GM12872 (cell line): Measurements from ENCODE around the gene FARS2.

ENCODE experiments used
- CTCF ChIP-seq: IDR thresholded peaks from 3 replicates; pipeline ENCODE4 v1.5.1; 2011; ENCODE audit warnings: low read depth, mild to moderate bottlenecking, low read length, moderate library complexity; ENCODE audit not compliant: insufficient read depth

The FARS2 gene

GRCh38 chr6:5595184-5595583 lies 333.9 kb downstream of the FARS2 start:
- no peak for TF ChIP-seq CTCF

GRCh38 chr6:5597413-5597812 lies 336.1 kb downstream of the FARS2 start:
- TF ChIP-seq CTCF = no peak

- no peak for TF ChIP-seq CTCF
Measured at GRCh38 chr6:5598123-5598522, 336.8 kb downstream of the FARS2 start.

DNA sequence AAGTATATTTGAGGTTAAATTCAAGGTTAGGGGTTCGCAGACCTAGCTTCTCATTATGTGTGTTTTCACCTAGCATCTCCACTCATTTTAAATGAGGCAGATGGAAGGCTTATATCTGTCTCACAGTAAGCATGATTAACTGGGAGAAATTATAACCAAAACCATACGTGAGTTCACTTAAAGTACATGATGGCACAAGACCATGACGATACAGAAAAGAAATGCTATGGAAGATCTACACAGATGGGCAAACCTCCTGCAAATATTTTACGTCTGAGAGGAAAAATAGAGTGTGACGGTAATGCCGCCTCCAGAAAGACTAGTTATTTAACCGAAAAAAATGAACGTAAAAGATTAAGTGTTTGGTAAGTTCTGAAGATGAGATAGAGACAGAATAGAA lies 337.8 kb downstream of the FARS2 start:
- TF ChIP-seq CTCF = no peak

DNA sequence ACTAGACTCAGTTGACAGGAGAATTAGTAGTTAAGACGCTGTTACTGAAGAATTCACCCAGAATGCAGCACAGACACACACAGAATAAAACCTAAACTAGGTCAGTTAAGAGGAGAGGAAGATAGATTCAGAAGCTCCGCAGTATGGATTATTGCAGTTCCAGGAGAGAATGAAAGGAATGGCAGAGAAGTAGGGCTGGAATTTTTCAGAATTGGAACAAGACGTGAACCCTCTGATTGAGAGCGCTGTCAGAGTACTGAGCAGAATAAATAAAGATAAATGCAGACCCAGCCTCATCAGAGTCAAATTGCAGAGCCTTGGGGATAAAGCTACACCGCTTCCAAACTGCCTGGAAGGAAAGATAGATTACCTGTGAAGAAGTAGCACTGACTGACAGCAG lies 344.6 kb downstream of the FARS2 start:
- TF ChIP-seq CTCF = no peak

- TF ChIP-seq CTCF = no peak
Measured at GRCh38 chr6:5606546-5606945, 345.2 kb downstream of the FARS2 start.

GRCh38 chr6:5610640-5611039 lies 349.3 kb downstream of the FARS2 start:
- TF ChIP-seq CTCF = no peak

DNA sequence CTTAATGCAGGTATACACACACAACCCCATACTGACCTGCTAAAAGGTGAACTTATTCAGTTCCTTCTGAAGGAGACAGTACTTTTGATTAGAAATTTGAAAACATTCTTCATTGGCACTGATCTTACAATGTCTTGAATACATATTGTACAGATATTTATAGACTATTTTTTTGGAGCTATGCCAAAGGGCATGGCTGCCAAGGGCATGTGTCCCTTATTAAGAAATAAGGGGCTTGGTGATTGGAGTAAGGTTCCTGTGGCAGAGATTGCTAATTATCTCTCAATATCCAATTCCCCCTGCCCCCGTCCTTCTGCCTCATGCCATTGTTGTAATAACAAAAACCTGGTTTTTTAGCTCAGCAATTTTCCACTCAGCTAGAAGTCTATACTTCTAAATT lies 355.9 kb downstream of the FARS2 start:
- TF ChIP-seq CTCF = no peak
